Endothelial cell (in vitro differentiated cells): ENCODE measurements around the gene TUBGCP3. TPM values are rescaled to one million over a fixed set of nuclear protein-coding genes. Genes with fewer than 3 reads are reported as not detected.

ENCODE experiments used
- DNase-seq: peaks from one replicate; pipeline ENCODE4 v3.0.0; 2021; ENCODE audit warnings: low spot score
- H3K27ac Mint-ChIP-seq: one replicate; pipeline ENCODE4 v1.8.0; 2021; ENCODE audit warnings: mixed read lengths, inconsistent platforms; ENCODE audit not compliant: unreplicated experiment
- H3K27me3 Mint-ChIP-seq: one replicate; pipeline ENCODE4 v1.8.0; 2021; ENCODE audit warnings: mild to moderate bottlenecking, moderate library complexity, mixed read lengths, inconsistent platforms; ENCODE audit not compliant: unreplicated experiment
- H3K36me3 Mint-ChIP-seq: one replicate; pipeline ENCODE4 v1.8.0; 2021; ENCODE audit warnings: mild to moderate bottlenecking, low read depth, mixed read lengths, inconsistent platforms; ENCODE audit not compliant: unreplicated experiment
- H3K4me1 Mint-ChIP-seq: one replicate; pipeline ENCODE4 v1.8.0; 2021; ENCODE audit warnings: mild to moderate bottlenecking, mixed read lengths, inconsistent platforms; ENCODE audit not compliant: unreplicated experiment
- H3K4me3 Mint-ChIP-seq: one replicate; pipeline ENCODE4 v1.8.0; 2021; ENCODE audit warnings: mild to moderate bottlenecking, mixed read lengths, inconsistent platforms; ENCODE audit not compliant: unreplicated experiment
- H3K9me3 Mint-ChIP-seq: one replicate; pipeline ENCODE4 v1.8.0; 2021; ENCODE audit warnings: mixed read lengths, inconsistent platforms; ENCODE audit not compliant: unreplicated experiment
- CTCF ChIP-seq: fragments of 200-600 bp; sonication (generic); IDR thresholded peaks from one replicate; pipeline ENCODE4 v1.5.0; 2021; ENCODE audit warnings: antibody characterized with exemption; ENCODE audit not compliant: unreplicated experiment
- total RNA-seq: library from RNA; stranded (reverse); fragmentation: NEBNext Ultra II Directional; extraction: Animal tissue kit (Norgen Biotek cat#: 25700); gene quantifications from one replicate; pipeline ENCODE4 v1.2.1, GENCODE V29; 2021; ENCODE audit not compliant: unreplicated experiment

Gene TUBGCP3
- total RNA-seq, 1 donor from 2014 or later, result 26.8 TPM

DNA sequence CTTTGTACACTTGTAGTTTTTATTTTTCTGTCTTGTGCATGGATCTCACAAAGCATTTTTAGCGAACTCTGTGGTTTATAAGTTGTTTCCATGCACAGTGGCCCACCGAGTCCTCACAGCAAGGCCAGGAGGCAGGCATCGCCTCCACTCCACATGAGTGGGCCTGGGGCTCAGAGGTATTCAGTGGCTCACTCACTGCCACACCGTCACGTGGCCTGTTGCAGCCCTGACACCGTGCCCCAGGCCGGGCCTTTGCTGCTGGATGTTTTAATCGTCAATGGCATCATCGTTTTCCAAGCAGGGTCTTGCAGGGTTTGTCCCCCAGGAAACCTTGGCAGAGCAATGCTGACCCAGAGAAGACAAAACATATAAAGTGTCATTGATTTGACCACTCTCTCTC lies 152.0 kb downstream of the TUBGCP3 start:
- Mint-ChIP-seq H3K27ac (no peak overlapping the region), H3K27me3 (peaks cover 3% of the 10 kb centered on the region), H3K36me3 (peaks cover 11% of the 10 kb centered on the region), H3K4me3 (no peak overlapping the region), H3K4me1 (no peaks in the 10 kb centered on the region), H3K9me3 (peaks cover 7% of the 10 kb centered on the region)
- TF ChIP-seq CTCF, result no peak
- DNase-seq, result no peak

Other genes with a start within 250 kb of the TUBGCP3 start
- gene SPACA7, start 211.8 kb downstream of the TUBGCP3 start, total RNA-seq, result not detected
- 211 TPM for gene ATP11A, start 101.9 kb upstream of the TUBGCP3 start, total RNA-seq